Ureter (tissue), 1 donor: ENCODE measurements around the gene ST7L. TPM values are rescaled to one million over a fixed set of nuclear protein-coding genes. Genes with fewer than 3 reads are reported as not detected.

Experiments used
- DNase-seq: peaks from one replicate; pipeline ENCODE4 v3.0.0-alpha.2; 2020; ENCODE audit warnings: low spot score
- total RNA-seq: library from RNA; stranded (reverse); gene quantifications from one replicate; pipeline ENCODE4 v1.2.4, GENCODE V29; 2023
- donor health status: DM: yes; HTN: yes; CAD: no.

ST7L gene
- total RNA-seq, 1 donor from 2014 or later: 33.3 TPM

DNA sequence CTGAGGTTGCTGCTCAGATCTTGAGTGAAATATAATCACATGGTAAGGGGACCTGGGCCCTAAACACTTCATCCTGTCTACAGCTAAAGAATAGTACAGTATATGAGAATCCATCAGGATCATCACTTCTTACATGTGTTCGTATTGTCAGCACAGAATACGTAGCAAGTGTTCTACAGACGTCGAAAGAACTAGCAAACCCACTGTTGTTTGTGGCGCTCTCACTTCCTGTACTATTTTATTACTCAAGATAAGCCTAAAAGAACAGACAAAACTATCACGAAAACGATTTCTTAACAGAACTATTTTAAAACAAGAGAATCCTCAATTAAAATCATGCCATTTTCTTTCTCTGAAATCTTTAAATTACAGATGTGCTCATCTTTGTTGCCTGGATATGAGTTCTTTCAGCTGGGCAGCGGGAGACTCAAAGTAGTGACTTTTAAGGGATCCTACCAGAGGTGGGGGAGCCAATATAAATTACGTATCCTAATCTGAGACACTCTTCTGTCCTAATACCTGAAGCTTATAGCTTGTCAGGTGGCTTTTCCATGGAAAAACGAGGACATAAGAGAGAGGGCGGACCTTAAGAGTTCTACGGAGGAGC lies 724 bp downstream of the ST7L start:
- no peak for DNase-seq

DNA sequence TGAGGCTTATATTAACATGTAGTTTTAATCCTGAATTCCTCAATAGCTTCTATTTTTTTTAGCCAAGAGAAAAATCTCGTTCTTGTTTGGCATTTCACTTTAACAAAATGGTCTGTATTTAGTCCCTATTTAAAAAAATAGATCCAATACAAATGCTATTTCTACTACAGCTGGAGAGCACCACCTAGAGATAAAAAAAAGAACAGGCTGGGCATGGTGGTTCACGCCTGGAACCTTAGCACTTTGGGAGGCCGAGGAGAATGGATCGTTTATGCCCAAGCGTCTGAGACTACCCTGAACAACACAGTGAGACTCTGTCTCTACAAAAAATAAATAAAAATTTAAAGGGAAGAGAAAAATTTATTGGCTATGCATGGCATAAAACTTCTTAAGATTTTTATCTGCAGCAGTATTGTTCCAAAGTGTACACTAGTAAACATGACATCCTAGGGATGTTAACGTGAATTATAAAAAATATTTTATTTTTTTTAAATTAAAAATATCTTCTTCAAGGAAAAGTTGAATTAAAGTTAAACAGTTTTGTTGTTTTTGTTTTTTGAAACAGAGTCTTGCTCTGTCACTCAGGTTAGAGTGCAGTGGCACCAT lies 4.4 kb downstream of the ST7L start:
- no peak for DNase-seq

DNA sequence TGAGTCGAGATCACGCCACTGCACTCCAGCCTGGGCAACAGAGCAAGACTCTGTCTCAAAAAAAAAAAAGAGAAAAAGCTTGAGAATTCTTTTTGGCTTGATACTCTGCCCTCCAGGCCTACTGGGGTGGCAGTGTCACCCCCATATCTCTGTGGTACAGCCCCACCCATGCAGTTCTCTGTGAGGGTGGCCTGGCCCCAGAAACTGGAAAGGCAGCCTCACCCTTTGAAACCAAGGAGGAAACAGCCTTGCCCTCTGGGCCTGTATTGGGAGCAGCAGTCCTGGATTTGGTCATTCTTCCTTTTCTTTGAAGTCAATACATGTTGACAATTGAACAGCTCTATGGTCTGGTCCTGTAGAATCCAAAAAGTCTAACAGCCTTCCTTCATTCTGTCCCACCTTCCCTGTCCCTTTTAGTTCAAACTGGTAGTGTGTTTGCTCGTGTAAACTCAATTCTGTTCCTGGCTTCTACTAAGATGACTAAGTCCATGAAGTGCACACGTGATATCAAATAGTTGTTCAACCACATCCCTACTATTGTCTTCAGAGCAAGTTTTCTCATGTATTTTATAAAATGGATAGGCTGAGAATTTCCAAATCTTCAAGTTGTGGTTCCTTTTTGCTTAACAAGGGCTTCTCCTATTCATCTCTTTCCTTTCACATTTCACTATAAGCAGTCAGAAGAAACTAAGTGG lies 13.2 kb downstream of the ST7L start:
- DNase-seq: no peak

DNA sequence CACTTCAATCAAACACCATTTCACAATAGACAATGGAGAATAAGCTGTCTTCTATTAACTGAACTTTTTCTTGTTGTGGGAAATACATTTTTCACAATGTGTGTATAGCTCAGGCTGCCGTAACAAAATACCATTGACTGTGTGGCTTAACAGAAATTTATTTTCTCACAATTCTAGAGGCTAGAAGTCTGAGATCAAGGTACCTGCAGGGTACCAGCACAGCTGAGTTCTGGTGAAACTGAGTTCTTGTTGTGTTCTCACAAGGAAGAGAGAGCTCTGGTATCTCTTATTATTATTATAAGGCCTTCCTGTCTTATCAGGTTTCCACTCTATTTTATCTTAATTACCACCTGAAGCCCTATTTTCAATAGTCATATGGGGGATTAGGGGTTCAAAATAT lies 15.4 kb downstream of the ST7L start:
- no peak for DNase-seq

DNA sequence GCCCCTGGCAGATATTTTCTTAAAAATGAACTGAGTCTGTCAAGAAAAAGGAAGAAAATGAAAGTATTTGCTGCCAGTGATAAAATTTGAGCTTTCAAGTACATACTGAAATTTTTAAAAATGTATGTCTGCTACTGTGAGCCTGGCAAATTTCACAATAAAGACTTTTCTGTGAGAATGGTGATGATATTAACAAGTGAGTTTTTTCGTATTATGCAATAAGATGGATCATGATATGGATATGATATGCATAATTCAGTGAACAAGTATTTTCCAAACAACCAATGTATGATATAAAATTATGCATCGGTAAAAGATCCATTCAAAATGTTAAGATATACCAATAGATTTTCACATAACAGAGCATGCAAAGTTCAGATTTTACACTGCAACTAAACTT lies 15.9 kb downstream of the ST7L start:
- DNase-seq: no peak

DNA sequence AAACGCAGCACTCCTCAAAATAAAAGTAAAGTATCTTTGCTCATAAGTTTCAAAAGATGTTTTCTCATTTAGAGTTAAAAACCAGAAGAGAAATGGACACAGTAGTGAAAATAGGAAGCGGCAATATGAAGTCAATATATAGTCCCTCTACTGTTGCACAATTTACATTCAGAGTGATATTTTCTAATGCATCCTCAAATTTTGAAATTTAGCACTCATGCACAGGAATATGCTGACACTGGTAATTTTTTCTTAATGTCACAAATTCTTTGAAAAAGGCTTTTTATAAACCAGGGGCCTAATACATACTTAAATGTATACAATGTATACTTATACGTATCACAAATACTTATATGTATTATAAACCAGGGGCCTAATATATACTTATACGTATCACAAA lies 19.5 kb downstream of the ST7L start:
- DNase-seq: no peak

DNA sequence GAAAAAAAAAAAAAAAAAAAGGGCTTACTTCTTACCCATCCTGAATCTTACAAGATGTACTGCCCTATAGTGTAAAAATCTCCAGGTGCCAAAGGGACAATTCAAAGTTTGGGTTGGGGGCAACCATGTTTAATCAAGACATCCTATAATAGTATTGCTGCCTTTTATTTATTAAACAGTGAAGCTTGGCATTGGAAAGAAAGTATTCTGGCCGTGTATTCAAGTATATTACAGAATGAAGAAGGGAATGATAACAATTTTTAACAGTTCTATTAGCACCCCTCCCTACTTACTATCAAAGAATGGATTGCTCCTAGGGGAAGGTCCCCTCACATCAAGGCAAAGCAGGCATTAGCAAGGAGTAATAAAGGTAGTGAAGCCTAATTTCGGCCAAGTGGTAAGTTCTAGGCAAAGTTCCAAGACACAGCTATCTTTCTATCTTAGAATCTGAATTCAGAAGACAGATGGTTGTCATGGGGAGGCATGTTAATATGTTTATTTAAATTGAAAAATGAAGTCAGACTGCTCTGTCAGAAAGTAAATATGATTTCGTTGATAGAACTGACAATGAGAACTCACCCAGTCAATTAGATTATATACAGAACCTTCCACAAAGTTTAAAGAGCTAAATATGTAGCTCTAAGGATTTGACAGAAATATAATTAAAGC lies 24.6 kb downstream of the ST7L start:
- no peak for DNase-seq

DNA sequence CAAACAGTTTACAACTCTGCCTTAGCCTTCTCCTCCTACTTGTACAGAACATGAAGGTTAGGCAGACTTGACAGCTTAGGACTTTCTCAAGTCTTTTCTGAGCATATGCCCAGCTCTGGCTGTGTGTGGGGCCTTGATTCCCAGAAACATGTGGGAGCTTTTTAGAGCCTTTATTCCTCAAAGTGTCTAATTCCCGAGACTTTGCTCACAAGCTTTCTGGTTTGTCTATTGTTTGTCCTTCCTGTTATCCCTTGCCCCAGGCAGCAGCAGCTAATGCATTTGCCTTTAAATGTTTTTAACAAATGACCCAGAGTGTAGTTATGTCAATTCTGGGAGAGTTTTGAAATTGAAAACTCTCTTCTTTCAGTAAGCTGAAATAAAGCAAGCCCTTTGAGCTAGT lies 29.2 kb downstream of the ST7L start:
- no peak for DNase-seq

DNA sequence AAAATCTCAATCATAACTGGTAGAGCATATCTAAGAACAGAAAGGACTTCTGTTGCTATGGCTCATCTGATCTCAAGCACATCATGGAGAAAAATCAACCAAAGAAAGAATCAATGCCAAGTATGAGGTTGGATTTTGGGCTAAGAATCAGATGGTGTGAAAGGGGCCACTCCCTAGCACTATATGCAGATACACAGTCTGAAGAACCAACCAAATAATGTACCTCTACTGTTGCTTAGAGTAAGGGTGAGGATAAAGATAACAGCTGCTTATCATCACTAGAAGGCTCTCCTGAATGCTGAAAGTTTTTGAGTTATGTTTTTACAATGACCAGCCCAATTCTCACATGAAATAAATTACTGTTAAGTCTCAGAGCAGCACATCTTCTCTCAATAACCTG lies 35.6 kb downstream of the ST7L start:
- no peak for DNase-seq

DNA sequence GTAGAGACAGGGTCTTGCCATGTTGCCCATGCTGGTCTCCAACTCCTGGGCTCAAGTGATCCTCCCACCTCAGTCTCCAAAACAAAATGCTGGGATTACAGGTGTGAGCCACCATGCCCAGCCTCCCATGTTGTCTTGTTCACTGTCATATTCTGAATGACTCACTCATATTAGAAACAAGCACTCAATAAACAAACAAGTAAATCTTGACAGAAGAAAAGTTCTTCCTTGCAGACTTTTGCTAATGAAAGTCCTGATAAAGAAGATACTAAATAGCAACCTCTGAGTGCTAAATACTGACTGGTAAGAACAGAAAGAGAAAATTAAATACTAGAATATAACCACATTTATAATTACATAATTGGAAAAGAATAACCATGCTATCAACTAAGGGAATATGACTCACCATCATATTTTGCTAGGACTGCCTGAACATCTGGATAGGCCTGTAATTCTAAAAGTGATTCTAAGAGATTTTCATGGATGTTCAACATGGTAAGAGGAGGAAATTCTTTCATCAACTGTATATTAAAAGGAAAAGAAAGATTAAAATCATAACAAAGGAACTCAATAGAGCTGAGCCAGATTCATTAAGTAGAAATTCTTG lies 37.3 kb downstream of the ST7L start:
- DNase-seq: no peak

DNA sequence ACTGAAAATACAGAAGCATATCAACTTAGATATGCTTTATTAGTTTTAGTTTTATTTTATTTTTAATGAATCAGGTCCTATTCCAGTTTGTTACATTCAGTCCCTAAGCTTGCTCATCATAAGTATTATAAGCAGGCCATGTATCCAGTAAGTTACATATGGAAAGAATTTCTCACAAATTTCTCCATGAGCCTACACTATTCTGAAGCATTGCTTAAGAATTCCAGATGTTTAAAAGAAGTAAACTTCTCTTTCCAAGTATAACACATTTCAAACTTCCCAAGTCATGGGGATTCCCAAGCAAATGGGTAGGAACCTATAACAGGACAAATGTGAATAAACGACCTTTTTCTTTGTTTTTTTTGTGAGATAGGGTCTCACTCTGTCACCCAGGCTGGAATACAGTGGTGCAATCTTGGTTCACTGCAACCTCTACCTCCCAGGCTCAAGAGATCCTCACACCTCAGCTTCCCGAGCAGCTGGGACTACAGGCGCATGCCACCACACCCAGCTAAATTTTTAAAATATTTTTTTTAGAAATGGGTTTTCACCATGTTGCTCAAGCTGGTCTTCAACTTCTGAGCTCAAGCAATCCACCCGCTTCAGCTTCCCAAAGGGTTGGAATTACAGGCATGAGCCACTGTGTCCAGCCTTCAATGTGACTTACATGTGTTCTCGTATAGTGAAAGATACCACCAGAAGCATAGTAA lies 39.0 kb downstream of the ST7L start:
- DNase-seq: no peak

DNA sequence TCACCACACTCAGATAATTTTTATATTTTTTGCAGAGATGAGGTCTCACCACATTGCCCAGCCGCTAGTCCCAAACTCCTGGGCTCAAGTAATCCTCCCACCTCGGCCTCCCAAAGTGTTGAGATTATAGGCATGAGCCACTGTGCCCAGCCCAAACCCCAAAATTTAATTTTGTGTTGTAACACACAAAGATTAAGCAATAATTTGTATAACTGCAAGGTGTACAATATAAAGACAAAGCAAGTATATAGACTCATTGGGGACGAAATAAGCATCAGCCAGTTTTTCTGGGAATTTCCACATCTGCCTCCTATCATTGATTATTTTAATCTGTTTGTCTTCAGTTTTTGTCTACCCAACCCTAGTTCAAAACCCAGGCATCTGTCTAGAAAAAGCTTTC lies 42.7 kb downstream of the ST7L start:
- no peak for DNase-seq

DNA sequence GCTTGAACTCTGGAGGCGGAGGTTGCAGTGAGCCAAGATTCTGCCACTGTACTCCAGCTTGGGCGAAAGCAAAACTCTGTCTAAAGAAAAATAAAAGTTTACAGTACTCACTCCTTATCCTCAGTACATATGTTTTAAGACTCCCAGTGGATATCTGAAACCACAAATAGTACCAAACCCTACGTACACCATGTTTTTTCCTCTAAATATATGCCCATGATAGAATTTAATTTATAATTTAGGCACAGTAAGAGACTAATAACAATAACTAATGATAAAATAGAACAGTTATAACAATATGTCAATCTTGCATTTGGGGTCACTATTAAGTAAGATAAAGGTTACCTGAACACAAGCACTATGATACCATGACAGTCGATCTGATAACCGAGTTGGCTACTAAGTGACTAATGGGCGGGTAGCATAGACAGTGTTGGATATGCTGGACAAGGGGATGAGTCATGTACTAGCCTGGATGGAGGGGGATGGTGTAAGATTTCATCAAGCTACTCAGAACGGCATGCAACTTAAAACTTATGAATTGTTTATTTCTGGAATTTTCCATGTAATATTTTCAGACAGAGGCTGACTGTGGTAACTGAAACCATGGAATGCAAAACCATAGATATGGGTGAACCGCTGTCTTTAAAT lies 43.7 kb downstream of the ST7L start:
- DNase-seq: no peak

DNA sequence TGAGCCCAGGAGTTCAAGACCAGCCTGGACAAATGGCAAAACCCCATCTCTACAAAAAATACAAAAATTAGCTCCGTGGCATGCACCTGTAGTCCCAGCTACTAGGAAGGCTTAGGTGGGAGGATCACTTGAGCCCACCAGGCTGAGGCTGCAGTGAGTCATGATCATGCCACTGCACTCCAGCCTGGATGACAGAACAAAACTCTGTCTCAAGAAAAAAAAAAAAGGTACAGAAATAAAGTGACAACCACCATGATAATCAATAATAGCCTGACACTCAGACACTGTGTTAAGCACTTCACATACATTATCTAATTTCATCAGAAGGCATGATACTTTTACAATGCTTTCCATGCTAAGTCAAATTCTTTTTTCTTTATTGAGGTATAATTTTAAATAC lies 53.1 kb downstream of the ST7L start:
- DNase-seq: no peak

DNA sequence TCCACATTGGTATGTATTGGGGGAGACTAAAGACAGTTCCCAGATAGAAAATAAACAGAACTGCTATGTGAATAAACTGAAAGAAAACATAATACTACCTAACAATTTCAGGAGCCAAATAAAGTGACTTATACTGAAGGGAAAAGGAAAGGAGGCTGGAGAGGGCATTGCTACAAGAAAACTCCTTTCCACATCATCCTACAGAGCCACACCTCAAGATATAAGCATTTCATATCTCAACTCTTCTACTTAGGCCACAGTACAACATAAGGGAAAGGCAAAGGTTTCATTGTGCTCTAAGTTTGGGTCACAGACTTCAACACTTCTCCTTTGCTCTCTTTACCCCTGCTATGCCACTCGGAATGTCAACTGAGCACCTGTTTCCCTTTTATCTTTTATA lies 54.9 kb downstream of the ST7L start:
- DNase-seq: no peak

DNA sequence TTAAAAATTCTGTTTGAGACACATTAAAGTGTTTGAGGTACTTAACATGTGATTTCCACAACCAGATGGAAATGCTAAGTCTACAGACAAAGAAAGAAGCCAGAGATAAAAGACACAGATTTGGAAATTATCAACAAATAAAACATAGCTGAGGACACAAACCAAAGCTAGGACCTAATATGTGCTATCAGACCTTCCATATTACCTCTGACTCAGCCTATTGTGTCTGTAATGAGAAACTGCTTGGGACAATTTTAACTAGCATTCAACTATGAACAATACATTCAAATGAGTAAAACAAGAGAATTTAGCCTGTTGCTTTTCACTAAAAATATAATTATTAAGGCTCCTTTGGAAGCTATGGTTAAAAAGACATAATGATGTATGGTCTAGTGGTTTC lies 55.6 kb downstream of the ST7L start:
- DNase-seq: no peak

DNA sequence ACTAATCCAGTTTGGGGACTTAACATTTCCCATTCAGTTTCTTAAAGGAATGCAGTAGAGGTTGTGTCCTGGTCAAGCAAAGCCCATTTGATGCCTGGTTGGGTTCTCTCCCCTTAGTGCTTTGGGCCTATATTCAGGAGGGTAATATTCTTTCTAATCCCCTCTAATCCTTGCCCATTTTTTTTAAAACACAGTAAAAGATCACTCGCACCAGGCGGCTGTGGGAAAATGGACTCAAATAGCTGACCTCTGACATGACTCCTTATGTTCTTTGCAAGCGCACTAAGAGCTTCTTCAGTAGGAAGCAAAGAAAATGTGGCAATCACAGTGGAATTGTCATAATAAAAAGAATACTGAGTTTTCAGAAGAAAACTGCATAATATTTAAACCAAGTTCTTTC lies 60.3 kb downstream of the ST7L start:
- DNase-seq: no peak

DNA sequence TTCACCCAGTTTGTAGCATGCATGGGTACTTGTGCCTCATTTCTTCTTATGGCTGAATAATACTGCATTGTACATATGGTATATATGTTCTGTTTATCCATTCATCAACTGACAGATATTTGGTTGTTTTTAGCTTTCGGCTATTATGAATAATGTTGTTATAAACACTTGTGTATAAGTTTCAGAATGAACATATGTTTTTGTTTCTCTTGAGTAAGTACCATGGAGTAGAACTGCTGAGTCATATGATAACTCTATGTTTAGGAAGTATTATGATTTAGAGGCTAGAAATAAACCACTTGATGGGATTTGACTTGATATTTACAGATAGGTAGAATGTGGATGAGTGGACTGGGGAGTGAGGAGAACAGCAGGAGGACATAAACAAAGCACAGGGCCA lies 61.6 kb downstream of the ST7L start:
- no peak for DNase-seq

DNA sequence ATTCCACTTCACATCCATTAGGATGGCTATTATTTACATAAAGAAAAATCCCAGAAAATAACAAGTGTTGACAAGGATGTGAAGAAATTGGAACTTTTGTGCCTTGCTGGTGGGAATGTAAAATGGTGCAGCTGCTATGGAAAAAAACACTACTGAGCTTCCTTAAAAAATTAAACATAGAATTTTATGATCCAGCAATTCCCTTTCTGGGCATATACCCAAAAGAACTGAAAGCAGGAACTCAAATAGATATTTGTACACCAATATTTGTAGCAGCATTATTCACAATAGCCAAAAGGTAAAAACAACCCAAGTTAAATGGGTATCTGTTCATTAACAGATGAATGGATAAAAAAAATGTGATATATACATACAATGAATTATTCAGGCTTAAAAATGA lies 64.5 kb downstream of the ST7L start:
- no peak for DNase-seq

DNA sequence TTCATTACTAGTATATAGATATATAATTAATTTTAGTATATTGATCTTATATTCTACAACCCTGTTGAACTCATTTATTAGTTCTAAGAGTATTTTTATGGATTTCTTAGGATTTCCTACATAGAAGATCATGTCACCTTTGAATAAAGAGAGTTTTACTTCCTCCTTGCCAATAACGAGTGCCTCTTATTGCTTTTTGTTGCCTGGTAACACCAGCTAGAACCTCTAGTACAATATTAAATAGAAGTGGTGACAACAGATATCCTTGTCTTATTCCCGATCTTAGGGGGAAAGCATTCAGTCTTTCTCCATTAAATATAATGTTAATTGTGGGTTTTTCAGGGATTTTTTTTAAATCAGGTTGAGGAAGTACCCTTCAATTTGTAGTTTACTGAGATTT lies 69.4 kb downstream of the ST7L start:
- no peak for DNase-seq

DNA sequence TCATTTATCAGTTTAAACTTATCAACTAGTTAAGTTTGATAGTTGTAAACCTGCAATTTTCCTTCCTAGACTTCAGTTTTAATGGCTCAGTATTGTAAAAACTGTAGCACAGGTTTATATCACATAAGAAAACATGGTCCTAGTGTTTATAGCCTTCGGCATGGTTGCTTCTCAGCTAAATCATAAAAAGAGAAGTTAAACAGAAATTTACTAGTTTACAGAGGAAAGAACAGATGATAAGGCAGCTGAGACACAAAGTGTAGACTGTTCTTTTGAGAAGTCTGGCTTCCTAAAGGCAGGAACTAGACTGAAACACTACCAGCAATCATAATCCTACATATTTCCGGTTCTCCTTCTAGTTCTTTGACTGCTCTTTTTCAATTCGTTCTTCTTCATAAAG lies 70.4 kb downstream of the ST7L start:
- DNase-seq: no peak

DNA sequence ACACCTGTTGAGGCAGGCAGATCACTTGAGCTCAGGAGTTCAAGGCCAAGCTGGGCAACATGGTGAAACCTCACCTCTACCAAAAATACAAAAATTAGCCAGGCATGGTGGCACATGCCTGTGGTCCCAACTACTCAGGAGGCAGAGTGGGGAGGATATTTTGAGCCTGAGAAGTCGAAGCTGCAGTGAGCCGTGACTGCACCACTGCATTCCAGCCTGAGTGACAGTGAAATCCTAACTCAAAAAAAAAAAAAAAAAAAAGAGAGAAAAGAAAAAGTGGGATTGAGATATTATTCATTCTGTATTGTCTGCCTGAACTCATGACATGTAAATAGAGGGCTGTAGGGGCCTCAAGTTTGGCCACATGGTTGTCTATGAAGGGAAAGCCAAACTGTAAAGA lies 72.9 kb downstream of the ST7L start:
- no peak for DNase-seq
